Fibroblast of the aortic adventitia (primary cell): Measurements from ENCODE around the gene FOXA2. TPM values are rescaled to one million over a fixed set of nuclear protein-coding genes. Genes with fewer than 3 reads are reported as not detected.
"Not testable (repeated sequence)": the region's sequence is repeated elsewhere in the genome, so short reads cannot be mapped to it uniquely, and the experiment has no call there.

Source experiments
- DNase-seq: peaks from one replicate; pipeline ENCODE4 v3.0.0-alpha.2; 2010; ENCODE audit warnings: low read depth
- H3K4me3 ChIP-seq: 2 replicates; pipeline ENCODE4 v1.5.1; 2011; ENCODE audit warnings: low read depth, mild to moderate bottlenecking, control low read depth, low read length, moderate library complexity
- total RNA-seq: library from RNA; depleted of rRNA; stranded (reverse); fragments of >200 nt; gene quantifications from 2 replicates; pipeline ENCODE4 v1.2.3, GENCODE V29; 2012; ENCODE audit warnings: low replicate concordance
- TF ChIP-seq, protein P1 (sequence below): IDR thresholded peaks from 2 replicates; pipeline ENCODE4 v1.5.1; 2011; ENCODE audit warnings: mild to moderate bottlenecking, low read length, control low read depth, inconsistent platforms; ENCODE audit not compliant: insufficient read depth

FOXA2 gene
- total RNA-seq, 1 donor = not detected

GRCh38 chr20:22559711-22560318 is 24.6 kb downstream of the FOXA2 start:
- TF ChIP-seq, protein P1, sequence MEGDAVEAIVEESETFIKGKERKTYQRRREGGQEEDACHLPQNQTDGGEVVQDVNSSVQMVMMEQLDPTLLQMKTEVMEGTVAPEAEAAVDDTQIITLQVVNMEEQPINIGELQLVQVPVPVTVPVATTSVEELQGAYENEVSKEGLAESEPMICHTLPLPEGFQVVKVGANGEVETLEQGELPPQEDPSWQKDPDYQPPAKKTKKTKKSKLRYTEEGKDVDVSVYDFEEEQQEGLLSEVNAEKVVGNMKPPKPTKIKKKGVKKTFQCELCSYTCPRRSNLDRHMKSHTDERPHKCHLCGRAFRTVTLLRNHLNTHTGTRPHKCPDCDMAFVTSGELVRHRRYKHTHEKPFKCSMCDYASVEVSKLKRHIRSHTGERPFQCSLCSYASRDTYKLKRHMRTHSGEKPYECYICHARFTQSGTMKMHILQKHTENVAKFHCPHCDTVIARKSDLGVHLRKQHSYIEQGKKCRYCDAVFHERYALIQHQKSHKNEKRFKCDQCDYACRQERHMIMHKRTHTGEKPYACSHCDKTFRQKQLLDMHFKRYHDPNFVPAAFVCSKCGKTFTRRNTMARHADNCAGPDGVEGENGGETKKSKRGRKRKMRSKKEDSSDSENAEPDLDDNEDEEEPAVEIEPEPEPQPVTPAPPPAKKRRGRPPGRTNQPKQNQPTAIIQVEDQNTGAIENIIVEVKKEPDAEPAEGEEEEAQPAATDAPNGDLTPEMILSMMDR = no peak
- no peak for DNase-seq
- H3K4me3 ChIP-seq = no peak overlapping the region

DNA sequence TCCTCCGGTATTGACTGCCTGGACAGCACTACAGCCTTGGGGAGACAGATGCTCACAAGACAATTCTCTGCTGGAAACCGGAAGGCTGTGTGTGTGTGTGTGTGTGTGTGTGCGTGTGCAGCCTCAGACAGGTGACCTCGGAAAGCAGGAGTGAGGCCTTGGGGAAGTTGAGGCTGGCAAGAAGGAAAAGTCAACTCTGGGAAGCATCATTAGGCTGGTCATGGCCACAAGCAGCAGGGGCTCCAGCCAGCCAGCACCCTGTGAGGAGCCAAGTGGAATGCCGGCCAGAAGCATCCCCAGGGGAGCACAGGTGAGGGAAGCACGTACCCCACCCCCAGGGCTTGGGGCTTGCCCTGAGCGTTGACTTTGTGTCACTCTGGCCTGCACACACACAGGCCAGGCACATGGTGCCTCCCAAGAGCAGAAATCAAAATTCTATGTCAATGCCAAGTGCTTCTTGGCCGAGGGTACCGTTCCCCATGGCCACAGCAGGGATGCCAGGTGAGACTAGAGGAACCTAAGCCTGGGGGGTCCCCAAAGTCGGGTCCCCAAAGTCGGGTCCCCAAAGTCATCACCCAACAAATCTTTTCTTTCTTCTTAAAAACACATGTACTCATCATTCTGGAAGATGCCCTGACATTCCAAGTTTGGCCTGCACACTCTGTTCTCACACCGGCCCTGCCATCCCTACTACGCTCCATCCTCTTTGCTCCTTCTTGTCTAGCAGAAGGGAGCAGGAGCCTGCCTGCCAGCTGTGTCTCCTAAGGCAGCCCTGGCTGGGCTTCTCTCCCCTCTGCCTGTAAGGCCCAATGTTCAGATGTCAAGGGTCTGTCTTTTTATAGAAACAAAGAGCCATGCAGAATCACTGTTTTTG is 26.7 kb downstream of the FOXA2 start:
- H3K4me3 ChIP-seq = no peak overlapping the region
- TF ChIP-seq, protein P1 = no peak
- no peak for DNase-seq

DNA sequence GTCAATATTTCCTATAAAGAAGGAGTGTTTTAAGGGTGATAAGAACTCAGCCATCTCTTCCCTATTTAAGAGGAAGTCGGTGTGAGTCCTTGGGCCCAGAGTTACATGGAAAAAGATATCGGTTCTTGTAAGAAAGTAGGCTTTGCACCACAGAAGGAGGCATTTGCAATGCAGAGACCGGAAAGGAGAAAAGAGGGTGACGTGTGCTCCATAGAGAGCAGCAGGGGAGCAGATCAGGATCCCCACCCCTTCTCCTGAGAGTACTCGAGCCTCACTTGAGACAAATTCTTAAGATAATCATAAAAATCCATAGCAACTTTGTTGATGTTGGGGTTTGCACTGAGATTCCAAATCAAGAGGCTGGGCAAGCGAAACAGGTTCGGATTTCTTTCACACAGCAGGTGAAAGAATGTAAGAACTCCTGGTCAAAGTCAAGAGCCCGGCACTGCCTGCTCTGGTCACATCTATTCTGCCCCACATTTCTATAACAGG is 27.8 kb downstream of the FOXA2 start:
- DNase-seq = no peak
- TF ChIP-seq, protein P1 = no peak
- H3K4me3 ChIP-seq = no peak overlapping the region

DNA sequence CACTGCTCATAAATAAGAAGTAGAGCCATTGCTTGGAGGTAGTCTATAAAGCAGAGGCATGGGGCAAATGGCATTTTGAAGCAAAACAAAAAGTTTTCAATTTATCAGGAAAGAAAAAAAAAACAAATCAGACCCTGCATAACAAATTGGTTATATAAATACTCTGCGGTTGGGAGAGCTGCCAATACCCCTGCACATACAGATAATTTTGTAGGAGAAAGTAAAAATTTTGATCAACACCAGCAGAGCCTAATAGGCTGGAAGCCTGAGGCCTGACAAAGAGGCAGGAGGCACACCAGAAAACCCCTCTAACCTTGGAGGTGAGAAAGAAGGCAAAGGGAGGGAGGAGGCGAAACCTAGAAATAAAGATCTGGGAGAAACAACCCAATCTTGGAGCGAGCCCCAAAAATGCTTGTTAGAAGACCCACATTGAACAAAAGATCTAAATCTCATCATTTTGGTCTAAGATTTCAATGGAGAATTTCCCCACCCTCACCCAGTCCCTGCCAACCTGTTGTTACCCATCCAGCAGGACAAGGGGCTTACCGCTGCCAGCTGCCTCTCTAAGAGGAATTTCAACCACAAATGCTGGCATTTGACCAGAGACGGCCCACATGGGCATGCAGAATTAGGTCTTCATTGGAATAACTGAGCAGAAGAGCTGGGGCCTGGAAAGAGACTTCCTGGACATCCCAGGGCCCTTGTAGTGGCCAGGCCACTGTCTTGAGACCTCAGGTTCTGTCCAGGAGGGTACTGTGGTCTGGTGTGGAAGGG is 28.4 kb downstream of the FOXA2 start:
- no peak for DNase-seq
- H3K4me3 ChIP-seq = no peak overlapping the region
- TF ChIP-seq, protein P1 = no peak

GRCh38 chr20:22554391-22554790 is 30.0 kb downstream of the FOXA2 start:
- DNase-seq = no peak
- TF ChIP-seq, protein P1 = no peak
- no peak overlapping the region for H3K4me3 ChIP-seq

DNA sequence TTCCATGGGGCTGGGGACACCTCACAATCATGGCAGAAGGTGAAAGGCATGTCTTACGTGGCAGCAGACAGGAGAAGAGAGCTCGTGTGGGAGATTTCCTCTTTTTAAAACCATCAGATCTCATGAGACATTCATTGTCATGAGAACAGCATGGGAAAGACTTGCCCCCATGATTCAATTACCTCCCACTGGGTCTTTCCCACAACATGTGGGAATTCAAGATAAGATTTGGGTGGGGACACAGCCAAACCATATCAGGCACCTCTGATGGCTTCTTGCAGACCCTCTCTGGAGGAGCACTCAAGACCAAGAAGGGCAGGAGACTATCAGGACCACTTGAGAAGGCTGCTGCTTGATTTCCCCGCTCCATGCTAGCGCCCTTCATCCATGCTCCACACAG is 33.9 kb downstream of the FOXA2 start:
- not testable (repeated sequence) for DNase-seq, H3K4me3 ChIP-seq

- no peak overlapping the region for H3K4me3 ChIP-seq
- DNase-seq = no peak
- TF ChIP-seq, protein P1 = no peak
Measured at GRCh38 chr20:22548040-22548439, 36.3 kb downstream of the FOXA2 start.
